ENCODE data around the gene GTF2H3.
A peak's percentile ranks its signal among the peaks of the same experiment; 100 is the strongest.

GTF2H3 gene

GRCh38 chr12:123670882-123671728 is 37.5 kb downstream of the GTF2H3 start, which contains the start of gene TCTN2:
TCTN2 (plus strand) TSS chr12:123671113; CDS start chr12:123671241, 128 bp downstream.
- no peak within 1 kb of the TSS for H3K27ac ChIP-seq
- TF ChIP-seq CTCF (conservative IDR thresholded peaks at IDR 0.05; ENCODE audit: low read depth, low read length) = no peak

GRCh38 chr12:123671876-123672275 is 38.2 kb downstream of the GTF2H3 start:
- H3K79me2 ChIP-seq (ENCODE audit: insufficient read depth, low read depth) = no peaks in the 10 kb centered on the region
- H3K4me3 ChIP-seq (IDR thresholded peaks at IDR 0.05; ENCODE audit: insufficient read depth, low read depth, low read length) = no peak overlapping the region
- no peaks in the 10 kb centered on the region for H4K20me1 ChIP-seq (ENCODE audit: insufficient read depth)
- TF ChIP-seq CTCF (conservative IDR thresholded peaks at IDR 0.05; ENCODE audit: low read depth, low read length) = no peak
- H3K4me2 ChIP-seq = no peak overlapping the region
- H3K27me3 ChIP-seq (ENCODE audit: insufficient read depth, low read depth) = no peaks in the 10 kb centered on the region
- no peaks in the 10 kb centered on the region for H3K4me1 ChIP-seq (ENCODE audit: low read depth, poor library complexity, severe bottlenecking)
- H2AFZ ChIP-seq (ENCODE audit: low read depth) = no peak overlapping the region
- H3K27ac ChIP-seq = no peak overlapping the region
- no peak overlapping the region for H3K9ac ChIP-seq
- H3K36me3 ChIP-seq (ENCODE audit: insufficient read depth) = no peaks in the 10 kb centered on the region

More at GRCh38 chr12:123670882-123671728, 37.5 kb downstream of the GTF2H3 start, which contains the start of gene TCTN2:
- Histone ChIP-seq H2AFZ (ENCODE audit: low read depth) (peak within 1 kb of the TSS; percentile 83), H4K20me1 (ENCODE audit: insufficient read depth) (no peaks in the 10 kb centered on the region), H3K4me2 (peak within 1 kb of the TSS; percentile 72), H3K9ac (no peak within 1 kb of the TSS), H3K4me3 (IDR thresholded peaks at IDR 0.05; ENCODE audit: insufficient read depth, low read depth, low read length) (no peak within 1 kb of the TSS), H3K4me1 (ENCODE audit: low read depth, poor library complexity, severe bottlenecking) (no peaks in the 10 kb centered on the region), H3K27me3 (ENCODE audit: insufficient read depth, low read depth) (no peaks in the 10 kb centered on the region), H3K79me2 (ENCODE audit: insufficient read depth, low read depth) (no peaks in the 10 kb centered on the region), H3K36me3 (ENCODE audit: insufficient read depth) (no peaks in the 10 kb centered on the region)

GRCh38 chr12:123675436-123675835 is 41.8 kb downstream of the GTF2H3 start:
- Histone ChIP-seq H3K36me3 (ENCODE audit: insufficient read depth) (no peaks in the 10 kb centered on the region), H2AFZ (ENCODE audit: low read depth) (no peak overlapping the region), H3K4me2 (no peak overlapping the region), H3K27me3 (ENCODE audit: insufficient read depth, low read depth) (no peaks in the 10 kb centered on the region), H3K4me1 (ENCODE audit: low read depth, poor library complexity, severe bottlenecking) (no peaks in the 10 kb centered on the region), H3K27ac (no peak overlapping the region), H3K79me2 (ENCODE audit: insufficient read depth, low read depth) (no peaks in the 10 kb centered on the region), H3K9ac (no peak overlapping the region), H4K20me1 (ENCODE audit: insufficient read depth) (no peaks in the 10 kb centered on the region), H3K4me3 (IDR thresholded peaks at IDR 0.05; ENCODE audit: insufficient read depth, low read depth, low read length) (no peak overlapping the region)
- TF ChIP-seq CTCF (conservative IDR thresholded peaks at IDR 0.05; ENCODE audit: low read depth, low read length) = no peak

GRCh38 chr12:123676616-123677320 is 43.1 kb downstream of the GTF2H3 start:
- Histone ChIP-seq H3K9ac (no peak overlapping the region), H3K79me2 (ENCODE audit: insufficient read depth, low read depth) (no peaks in the 10 kb centered on the region), H3K36me3 (ENCODE audit: insufficient read depth) (no peaks in the 10 kb centered on the region), H3K27me3 (ENCODE audit: insufficient read depth, low read depth) (no peaks in the 10 kb centered on the region), H3K27ac (no peak overlapping the region), H3K4me1 (ENCODE audit: low read depth, poor library complexity, severe bottlenecking) (no peaks in the 10 kb centered on the region), H3K4me3 (IDR thresholded peaks at IDR 0.05; ENCODE audit: insufficient read depth, low read depth, low read length) (no peak overlapping the region), H3K4me2 (no peak overlapping the region), H4K20me1 (ENCODE audit: insufficient read depth) (no peaks in the 10 kb centered on the region), H2AFZ (ENCODE audit: low read depth) (no peak overlapping the region)
- TF ChIP-seq CTCF (conservative IDR thresholded peaks at IDR 0.05; ENCODE audit: low read depth, low read length) = no peak

All from KMS-11 (cell line).